Heart left ventricle (tissue), 13 donors: ENCODE results near the gene C5orf52.
"Not testable (repeated sequence)": the region's sequence is repeated elsewhere in the genome, so short reads cannot be mapped to it uniquely, and the experiment has no call there.

ENCODE experiments used
- POLR2A ChIP-seq, 2 donors: fragments of 450-650 bp; IDR thresholded peaks; one replicate each; pipeline ENCODE4 v1.6.1; 2017; ENCODE audit warnings: antibody characterized with exemption in 2 of 2, mild to moderate bottlenecking in 2 of 2, moderate library complexity in 2 of 2
- TF ChIP-seq, protein P1 (sequence below), 12 donors: fragments of 200-600 bp; sonication (generic) in 4 of 12; IDR thresholded peaks; one replicate each; pipeline versions ENCODE4 v1.5.0 to v1.8.0; 2018 to 2022; ENCODE audit warnings: antibody characterized with exemption in 12 of 12, mild to moderate bottlenecking in 5 of 12
- donor health status: ischemic (EF 13 %, LVEDD 7.1; RV severe dilation, severe dysfunction).
- donor health status: DM: no; HTN: yes; CAD: no.
- donor health status: DM: no; HTN: no; CAD: no.
- donor health status: ischemic (EF 25% LVEDD 6.9; RV normal size, moderate dysfunction).
- donor health status: ischemic (EF 25% LVEDD 5.7; RV mildly dilated, moderate dysfunction).
- donor health status: ischemic (EF 35%, LVEDD 5.7; RV mildly dilated, moderate dysfunction).
- donor health status: nonischemic (EF 11% LVEDD 7.7; RV severe dilation, severe dysfunction).
- donor health status: DM: yes; HTN: yes; CAD: no.
- donor health status: PGD.
- donor health status: ischemic (EF 29% LVEDD 5.4; RV normal size, mild dysfunction).
- donor health status: nonischemic (EF 23%, LVEDD 6.1; RV moderate dilation, normal function).

DNA sequence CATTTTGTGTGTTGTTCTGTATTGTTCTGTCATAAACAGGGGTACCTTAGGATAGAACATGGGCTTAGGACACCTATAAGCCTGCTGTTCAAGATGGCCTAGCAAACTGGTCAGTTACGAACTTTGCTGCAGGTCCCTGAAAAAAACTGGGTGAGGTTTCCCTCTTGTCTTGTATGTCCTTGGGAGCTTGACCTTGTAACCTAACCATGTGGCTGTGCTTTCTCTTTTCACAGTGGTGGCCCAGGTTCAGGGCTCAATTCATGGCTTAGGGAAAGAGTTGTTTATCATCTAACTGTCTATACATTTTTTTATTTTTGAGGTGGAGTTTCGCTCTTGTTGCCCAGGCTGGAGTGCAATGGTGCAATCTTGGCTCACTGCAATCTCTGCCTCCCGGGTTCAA, 24.8 kb downstream of the C5orf52 start:
- TF ChIP-seq, protein P1, sequence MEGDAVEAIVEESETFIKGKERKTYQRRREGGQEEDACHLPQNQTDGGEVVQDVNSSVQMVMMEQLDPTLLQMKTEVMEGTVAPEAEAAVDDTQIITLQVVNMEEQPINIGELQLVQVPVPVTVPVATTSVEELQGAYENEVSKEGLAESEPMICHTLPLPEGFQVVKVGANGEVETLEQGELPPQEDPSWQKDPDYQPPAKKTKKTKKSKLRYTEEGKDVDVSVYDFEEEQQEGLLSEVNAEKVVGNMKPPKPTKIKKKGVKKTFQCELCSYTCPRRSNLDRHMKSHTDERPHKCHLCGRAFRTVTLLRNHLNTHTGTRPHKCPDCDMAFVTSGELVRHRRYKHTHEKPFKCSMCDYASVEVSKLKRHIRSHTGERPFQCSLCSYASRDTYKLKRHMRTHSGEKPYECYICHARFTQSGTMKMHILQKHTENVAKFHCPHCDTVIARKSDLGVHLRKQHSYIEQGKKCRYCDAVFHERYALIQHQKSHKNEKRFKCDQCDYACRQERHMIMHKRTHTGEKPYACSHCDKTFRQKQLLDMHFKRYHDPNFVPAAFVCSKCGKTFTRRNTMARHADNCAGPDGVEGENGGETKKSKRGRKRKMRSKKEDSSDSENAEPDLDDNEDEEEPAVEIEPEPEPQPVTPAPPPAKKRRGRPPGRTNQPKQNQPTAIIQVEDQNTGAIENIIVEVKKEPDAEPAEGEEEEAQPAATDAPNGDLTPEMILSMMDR (IDR thresholded peaks at IDR 0.05), result not testable (repeated sequence)
- not testable (repeated sequence) for TF ChIP-seq POLR2A (IDR thresholded peaks at IDR 0.05)
